Heart right ventricle (tissue), 16 donors: ENCODE measurements around the gene ARMCX1. TPM values are rescaled to one million over a fixed set of nuclear protein-coding genes. Genes with fewer than 3 reads are reported as not detected.
"Not testable (repeated sequence)": the region's sequence is repeated elsewhere in the genome, so short reads cannot be mapped to it uniquely, and the experiment has no call there.

ENCODE experiments used
- ATAC-seq, 8 donors: fragments of 200-7000 bp; cut with Tn5 transposase; one replicate each; pipeline ENCODE4 v1.9.1; 2020; ENCODE audit warnings: mild to moderate bottlenecking in 8 of 8, moderate library complexity in 8 of 8, moderate number of reproducible peaks in 1 of 8
- DNase-seq, 2 donors: peaks; one replicate each; pipeline ENCODE4 v3.0.0-alpha.2; 2020
- H3K27ac ChIP-seq, 10 donors: fragments of 200-600 bp; sonication (generic) in 2 of 10; one replicate each; pipeline versions ENCODE4 v1.5.0 to v1.8.0; 2020 to 2022; ENCODE audit warnings: mild to moderate bottlenecking in 3 of 10
- H3K27me3 ChIP-seq, 7 donors: fragments of 200-600 bp; one replicate each; pipeline ENCODE4 v1.8.0; 2021 to 2022; ENCODE audit warnings: mild to moderate bottlenecking in 2 of 7
- H3K36me3 ChIP-seq, 9 donors: fragments of 200-600 bp; sonication (generic) in 1 of 9; one replicate each; pipeline versions ENCODE4 v1.5.0 to v1.8.0; 2020 to 2022; ENCODE audit warnings: mild to moderate bottlenecking in 2 of 9
- H3K4me1 ChIP-seq, 9 donors: fragments of 200-600 bp; sonication (generic) in 1 of 9; one replicate each; pipeline versions ENCODE4 v1.5.0 to v1.8.0; 2020 to 2022; ENCODE audit warnings: mild to moderate bottlenecking in 4 of 9
- H3K4me3 ChIP-seq, 10 donors: fragments of 200-600 bp; sonication (generic) in 2 of 10; one replicate each; pipeline versions ENCODE4 v1.5.0 to v1.8.0; 2020 to 2022; ENCODE audit warnings: mild to moderate bottlenecking in 7 of 10, moderate library complexity in 2 of 10
- H3K9me3 ChIP-seq, 11 donors: fragments of 200-600 bp in 10 of 11; sonication (generic) in 2 of 11; one replicate each; pipeline versions ENCODE4 v1.5.0 to v1.8.0; 2013 to 2022; ENCODE audit warnings: mild to moderate bottlenecking in 2 of 11, control low read depth in 1 of 11, moderate library complexity in 1 of 11
- WGBS, 2 donors: extraction: QIAGEN DNeasy Blood & Tissue Kit; methylation state at CpG; one replicate each; pipeline ENCODE4 v1.1.7; 2013; ENCODE audit warnings: inconsistent platforms in 1 of 2; 5-methylcytosine and 5-hydroxymethylcytosine counted together
- intact Hi-C, 10 donors: fragments of 100-400 bp; cut with DNase I; formaldehyde crosslinking; loops; one replicate each; pipeline versions ENCODE4 v1.11.1 to v1.14.2; 2022
- long read RNA-seq, 3 donors: library from polyadenylated mRNA; unstranded; transcript quantifications; one replicate each; pipeline ENCODE4 v2.0.0, GENCODE V29; 2020 to 2021
- polyA plus RNA-seq, 2 donors: library from polyadenylated mRNA; stranded (reverse); fragments of 200-250 nt; gene quantifications; one replicate each; pipeline ENCODE4 v1.2.3, GENCODE V29; 2013
- total RNA-seq, 10 donors: library from RNA; stranded (reverse); fragmentation: NEBNext Ultra II Directional in 3 of 10; extraction: Animal tissue kit (Norgen Biotek cat#: 25700) in 3 of 10; gene quantifications; one replicate each; pipeline versions ENCODE4 v1.2.1 to v1.2.4, GENCODE V29; 2021 to 2023
- TF ChIP-seq, protein P1 (sequence below), 9 donors: fragments of 200-600 bp; sonication (generic) in 2 of 9; IDR thresholded peaks; one replicate each; pipeline versions ENCODE4 v1.5.0 to v1.8.0; 2021 to 2022; ENCODE audit warnings: antibody characterized with exemption in 9 of 9, mild to moderate bottlenecking in 5 of 9, moderate library complexity in 1 of 9
- donor health status: Arrhythmogenic right ventricular cardiomyopathy.
- donor health status: ischemic (EF 13 %, LVEDD 7.1; RV severe dilation, severe dysfunction).
- donor health status: healthy with polysubstance abuse.
- donor health status: DM: no; HTN: yes; CAD: no.
- donor health status: DM: no; HTN: no; CAD: no.
- donor health status: ischemic (EF 25% LVEDD 6.9; RV normal size, moderate dysfunction).
- donor health status: ischemic (EF 25% LVEDD 5.7; RV mildly dilated, moderate dysfunction).
- donor health status: healthy.
- donor health status: DM: yes; HTN: yes; CAD: no.
- donor health status: Ischemic cardiomyopathy.
- donor health status: ischemic (EF 35%, LVEDD 5.7; RV mildly dilated, moderate dysfunction).
- donor health status: nonischemic (EF 11% LVEDD 7.7; RV severe dilation, severe dysfunction).
- donor health status: DM: yes; HTN: yes; CAD: no.
- donor health status: PGD.
- donor health status: ischemic (EF 29% LVEDD 5.4; RV normal size, mild dysfunction).
- donor health status: nonischemic (EF 23%, LVEDD 6.1; RV moderate dilation, normal function).

The ARMCX1 gene
- 10 to 100 TPM; 33.3 to 51.9 (median 37.7) TPM for total RNA-seq
- 10 to 100 TPM; 13.7 to 16.1 TPM for polyA plus RNA-seq
- long read RNA-seq, donor 1, transcript ARMCX1-201 (4 exons, 2,141 nt) = major isoform, 48 of 65 reads
- long read RNA-seq, donor 1, partial matches to known transcripts = 1 of 65 reads
- long read RNA-seq, donor 1, other reads (novel, unspliced or antisense) = 16 of 65 reads
- long read RNA-seq, donor 2, transcript ARMCX1-201 (4 exons, 2,141 nt) = major isoform, 64 of 97 reads
- long read RNA-seq, donor 2, partial matches to known transcripts = 5 of 97 reads
- long read RNA-seq, donor 2, other reads (novel, unspliced or antisense) = 28 of 97 reads
- long read RNA-seq, donor 3, transcript ARMCX1-201 (4 exons, 2,141 nt) = major isoform, 190 of 253 reads
- long read RNA-seq, donor 3, partial matches to known transcripts = 10 of 253 reads
- long read RNA-seq, donor 3, other reads (novel, unspliced or antisense) = 53 of 253 reads

DNA sequence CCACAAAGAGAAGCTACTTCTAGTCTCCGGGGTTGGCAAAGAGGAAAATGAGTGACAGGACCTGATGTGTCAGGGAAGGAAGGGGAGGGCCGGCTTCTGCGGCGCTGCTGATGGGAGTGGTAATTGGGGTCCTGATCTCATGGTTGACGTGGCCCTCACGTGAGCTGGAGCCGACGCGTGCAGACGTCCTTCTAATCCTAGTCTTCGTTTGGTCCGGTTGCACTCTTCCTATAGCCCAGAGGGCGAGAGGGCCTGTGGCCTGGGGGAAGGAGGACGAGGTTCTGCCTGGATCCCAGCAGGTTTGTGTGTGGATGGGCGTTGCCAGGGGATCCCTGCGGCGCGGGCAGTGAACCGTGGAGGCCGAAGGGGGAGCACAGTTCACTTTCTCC lies at the start of gene ARMCX1:
Gene ARMCX1 (plus strand): TSS at position 186 of the 389 bp plus-strand sequence. CDS start 2,384 bp downstream, outside the sequence.
- intact Hi-C loops = loop anchor here in 5 of 10 donors (5.0 to 10.0 kb wide), 4 partner anchors 67 to 138 kb away; partner anchors contain the start of gene ARMCX6 (in 1 of the 5)
- TF ChIP-seq, protein P1, sequence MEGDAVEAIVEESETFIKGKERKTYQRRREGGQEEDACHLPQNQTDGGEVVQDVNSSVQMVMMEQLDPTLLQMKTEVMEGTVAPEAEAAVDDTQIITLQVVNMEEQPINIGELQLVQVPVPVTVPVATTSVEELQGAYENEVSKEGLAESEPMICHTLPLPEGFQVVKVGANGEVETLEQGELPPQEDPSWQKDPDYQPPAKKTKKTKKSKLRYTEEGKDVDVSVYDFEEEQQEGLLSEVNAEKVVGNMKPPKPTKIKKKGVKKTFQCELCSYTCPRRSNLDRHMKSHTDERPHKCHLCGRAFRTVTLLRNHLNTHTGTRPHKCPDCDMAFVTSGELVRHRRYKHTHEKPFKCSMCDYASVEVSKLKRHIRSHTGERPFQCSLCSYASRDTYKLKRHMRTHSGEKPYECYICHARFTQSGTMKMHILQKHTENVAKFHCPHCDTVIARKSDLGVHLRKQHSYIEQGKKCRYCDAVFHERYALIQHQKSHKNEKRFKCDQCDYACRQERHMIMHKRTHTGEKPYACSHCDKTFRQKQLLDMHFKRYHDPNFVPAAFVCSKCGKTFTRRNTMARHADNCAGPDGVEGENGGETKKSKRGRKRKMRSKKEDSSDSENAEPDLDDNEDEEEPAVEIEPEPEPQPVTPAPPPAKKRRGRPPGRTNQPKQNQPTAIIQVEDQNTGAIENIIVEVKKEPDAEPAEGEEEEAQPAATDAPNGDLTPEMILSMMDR (IDR thresholded peaks at IDR 0.05) = no peak
- Histone ChIP-seq H3K27ac (peak within 1 kb of the TSS; percentile 74 to 92 (median 88)), H3K4me1 (no peaks in the 10 kb centered on the region), H3K36me3 (peaks cover 0 to 23% (median 0%) of the 10 kb centered on the region in 9 donors), H3K27me3 (peaks cover 0 to 14% (median 0%) of the 10 kb centered on the region in 7 donors), H3K9me3 (no peaks in the 10 kb centered on the region), H3K4me3 (peak within 1 kb of the TSS; percentile 44 to 72 (median 66))
- WGBS, 2 donors = 0% methylated on average over 15 to 20 of the region's 20 CpGs
- peak; percentile 66 to 77 for DNase-seq
- ATAC-seq = peak; percentile 93 to 98 (median 96)

- peaks cover 0 to 21% (median 0%) of the 10 kb centered on the region in 9 donors for H3K36me3 ChIP-seq
- H3K27ac ChIP-seq, H3K4me1 ChIP-seq, ATAC-seq, H3K9me3 ChIP-seq, H3K4me3 ChIP-seq, intact Hi-C loops, H3K27me3 ChIP-seq, DNase-seq: not testable (repeated sequence)
- WGBS, 2 donors = no CpG with 5 or more reads among the region's 1 CpG
Observed at GRCh38 chrX:101502929-101503328, 47.4 kb upstream of the ARMCX1 start.

DNA sequence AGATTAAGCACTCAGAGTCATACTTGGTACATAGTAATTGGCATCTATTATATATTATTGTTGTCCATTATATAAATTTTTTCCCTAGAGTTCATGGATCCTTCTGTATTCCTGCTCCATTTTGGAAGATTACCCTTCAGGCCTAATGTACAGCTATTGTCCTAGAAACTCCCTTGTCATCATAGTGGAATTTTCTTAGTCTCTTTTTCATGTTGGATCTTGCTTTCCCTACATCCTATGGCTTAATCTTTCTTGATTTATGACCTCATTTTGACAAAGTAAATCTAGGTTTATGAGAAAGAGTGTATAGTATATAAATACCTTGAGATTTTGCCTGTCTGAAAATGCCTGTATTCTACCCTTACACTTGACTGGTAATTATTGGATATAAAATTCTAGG lies 43.0 kb upstream of the ARMCX1 start:
- H3K36me3 ChIP-seq = peaks cover 0 to 36% (median 0%) of the 10 kb centered on the region in 9 donors
- no peak for ATAC-seq
- no peak overlapping the region for H3K4me3 ChIP-seq
- H3K27me3 ChIP-seq = peaks cover 0 to 4% (median 0%) of the 10 kb centered on the region in 7 donors
- no peak overlapping the region for H3K27ac ChIP-seq
- no peaks in the 10 kb centered on the region for H3K4me1 ChIP-seq
- TF ChIP-seq, protein P1 (IDR thresholded peaks at IDR 0.05) = no peak
- intact Hi-C loops = no loop called here
- no peak for DNase-seq
- no peaks in the 10 kb centered on the region for H3K9me3 ChIP-seq

GRCh38 chrX:101507986-101508385 lies 42.4 kb upstream of the ARMCX1 start:
- Histone ChIP-seq H3K27ac (no peak overlapping the region), H3K4me1 (no peaks in the 10 kb centered on the region), H3K27me3 (peaks cover 0 to 5% (median 0%) of the 10 kb centered on the region in 7 donors), H3K9me3 (no peaks in the 10 kb centered on the region), H3K36me3 (peaks cover 0 to 42% (median 0%) of the 10 kb centered on the region in 9 donors), H3K4me3 (no peak overlapping the region)
- TF ChIP-seq, protein P1 (IDR thresholded peaks at IDR 0.05) = no peak
- DNase-seq (no peak), ATAC-seq (no peak)
- intact Hi-C loops = no loop called here
- WGBS, 2 donors = 97 to 98% methylated on average over 4 of the region's 4 CpGs

DNA sequence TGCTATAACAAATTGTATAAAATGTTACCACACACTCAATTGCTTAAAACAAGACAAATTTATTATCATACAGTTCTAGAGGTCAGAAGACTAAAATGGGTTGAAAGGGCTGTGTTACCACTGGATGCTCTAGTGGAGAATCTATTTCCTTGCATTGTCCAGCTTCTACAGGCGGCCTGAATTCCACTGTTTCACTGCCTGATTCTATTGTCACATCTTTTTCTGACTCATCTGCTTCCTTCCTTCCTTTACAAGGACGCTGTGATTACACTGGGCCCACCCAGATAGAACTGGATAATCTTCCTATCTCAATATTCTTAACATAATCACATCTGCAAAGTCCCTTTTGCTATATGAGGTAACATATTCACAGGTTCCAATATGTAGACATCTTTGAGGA lies 19.4 kb upstream of the ARMCX1 start:
- H3K4me1 ChIP-seq = no peaks in the 10 kb centered on the region
- 62 to 71% methylated on average over 2 of the region's 2 CpGs for WGBS, 2 donors
- no peaks in the 10 kb centered on the region for H3K36me3 ChIP-seq
- peaks cover 0 to 14% (median 0%) of the 10 kb centered on the region in 11 donors for H3K9me3 ChIP-seq
- H3K4me3 ChIP-seq = no peak overlapping the region
- no peak for DNase-seq
- H3K27me3 ChIP-seq = peaks cover 0 to 4% (median 0%) of the 10 kb centered on the region in 7 donors
- ATAC-seq = no peak
- H3K27ac ChIP-seq = no peak overlapping the region
- TF ChIP-seq, protein P1 (IDR thresholded peaks at IDR 0.05) = no peak
- intact Hi-C loops = no loop called here
